NT2/D1 (cell line): ENCODE data around the gene PLD5.

Source experiments
- YY1 ChIP-seq: IDR thresholded peaks from 2 replicates; pipeline ENCODE4 v1.6.1; 2011; ENCODE audit not compliant: insufficient read length, insufficient read depth
- ZNF274 ChIP-seq: IDR thresholded peaks from 2 replicates; pipeline ENCODE4 v1.6.1; 2011; ENCODE audit warnings: mild to moderate bottlenecking, low read depth, low read length

GRCh38 chr1:242178436-242178835 is 346.1 kb downstream of the PLD5 start:
- TF ChIP-seq ZNF274 (no peak), YY1 (no peak)
